Measurements from ENCODE around the gene EXOC4.

The EXOC4 gene

DNA sequence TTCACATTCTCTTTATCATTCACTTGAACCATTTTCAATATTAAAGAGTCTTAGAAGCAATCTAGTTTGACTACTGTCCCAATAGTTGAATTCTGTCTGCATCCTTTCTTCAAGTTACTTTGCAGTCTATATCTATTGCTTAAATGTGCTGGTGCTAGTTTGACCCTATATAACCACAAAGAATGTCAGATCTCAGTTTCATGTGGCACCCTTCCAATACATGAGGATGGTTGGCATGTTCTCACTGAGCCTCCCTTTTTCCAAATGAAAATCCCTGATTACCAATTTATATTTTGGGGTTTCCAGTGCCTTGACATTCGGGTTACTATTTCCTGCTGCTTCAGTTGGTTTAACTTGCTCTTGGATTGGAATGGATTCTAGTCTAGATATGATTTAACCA lies 292.7 kb downstream of the EXOC4 start:
- Histone ChIP-seq H3K27ac (ENCODE audit: low read depth in 2 of 2, low read length in 2 of 2) (no peak overlapping the region), H3K36me3 (ENCODE audit: control insufficient read depth in 2 of 2, insufficient read depth in 2 of 2, low read length in 2 of 2) (no peaks in the 10 kb centered on the region), H3K9ac (ENCODE audit: low read depth in 1 of 2, low read length in 2 of 2) (no peak overlapping the region), H3K9me3 (ENCODE audit: control insufficient read depth in 2 of 2, low read length in 2 of 2) (no peaks in the 10 kb centered on the region), H3K4me3 (ENCODE audit: low read length in 2 of 2) (no peak overlapping the region), H3K27me3 (ENCODE audit: control insufficient read depth in 2 of 2, insufficient read depth in 2 of 2, low read length in 2 of 2) (no peaks in the 10 kb centered on the region), H3K4me1 (ENCODE audit: control insufficient read depth in 2 of 2, insufficient read depth in 2 of 2, low read length in 2 of 2) (no peaks in the 10 kb centered on the region)

DNA sequence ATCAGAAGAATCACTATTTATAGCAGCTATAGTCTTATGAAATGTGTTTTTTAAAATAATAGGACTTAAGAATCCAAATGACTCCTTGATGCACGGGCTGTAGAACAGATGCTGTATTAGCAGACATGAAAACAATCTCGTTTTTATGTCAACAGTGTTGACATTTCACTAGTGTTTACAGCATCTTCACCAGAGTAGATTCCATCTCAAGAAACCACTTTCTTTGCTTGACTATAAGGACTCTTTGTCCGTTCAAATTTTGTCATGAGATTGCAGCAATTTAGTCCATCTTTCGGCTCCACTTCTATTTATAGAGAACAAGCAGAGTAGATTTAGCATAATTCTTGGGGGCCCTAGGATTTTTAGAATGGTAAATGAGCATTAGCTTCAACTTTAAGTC lies 295.1 kb downstream of the EXOC4 start:
- Histone ChIP-seq H3K36me3 (ENCODE audit: control insufficient read depth in 2 of 2, insufficient read depth in 2 of 2, low read length in 2 of 2) (no peaks in the 10 kb centered on the region), H3K9me3 (ENCODE audit: control insufficient read depth in 2 of 2, low read length in 2 of 2) (no peaks in the 10 kb centered on the region), H3K9ac (ENCODE audit: low read depth in 1 of 2, low read length in 2 of 2) (no peak overlapping the region), H3K27ac (ENCODE audit: low read depth in 2 of 2, low read length in 2 of 2) (no peak overlapping the region), H3K4me1 (ENCODE audit: control insufficient read depth in 2 of 2, insufficient read depth in 2 of 2, low read length in 2 of 2) (no peaks in the 10 kb centered on the region), H3K27me3 (ENCODE audit: control insufficient read depth in 2 of 2, insufficient read depth in 2 of 2, low read length in 2 of 2) (no peaks in the 10 kb centered on the region), H3K4me3 (ENCODE audit: low read length in 2 of 2) (no peak overlapping the region)

- H3K9me3 ChIP-seq (ENCODE audit: control insufficient read depth in 2 of 2, low read length in 2 of 2): no peaks in the 10 kb centered on the region
- H3K27ac ChIP-seq (ENCODE audit: low read depth in 2 of 2, low read length in 2 of 2): no peak overlapping the region
- H3K36me3 ChIP-seq (ENCODE audit: control insufficient read depth in 2 of 2, insufficient read depth in 2 of 2, low read length in 2 of 2): no peaks in the 10 kb centered on the region
- no peaks in the 10 kb centered on the region for H3K4me1 ChIP-seq (ENCODE audit: control insufficient read depth in 2 of 2, insufficient read depth in 2 of 2, low read length in 2 of 2)
- no peak overlapping the region for H3K4me3 ChIP-seq (ENCODE audit: low read length in 2 of 2)
- no peaks in the 10 kb centered on the region for H3K27me3 ChIP-seq (ENCODE audit: control insufficient read depth in 2 of 2, insufficient read depth in 2 of 2, low read length in 2 of 2)
- H3K9ac ChIP-seq (ENCODE audit: low read depth in 1 of 2, low read length in 2 of 2): no peak overlapping the region
Measured at GRCh38 chr7:133549633-133550032, 296.8 kb downstream of the EXOC4 start.

GRCh38 chr7:133550145-133550544 lies 297.3 kb downstream of the EXOC4 start:
- no peaks in the 10 kb centered on the region for H3K9me3 ChIP-seq (ENCODE audit: control insufficient read depth in 2 of 2, low read length in 2 of 2)
- no peaks in the 10 kb centered on the region for H3K27me3 ChIP-seq (ENCODE audit: control insufficient read depth in 2 of 2, insufficient read depth in 2 of 2, low read length in 2 of 2)
- H3K4me1 ChIP-seq (ENCODE audit: control insufficient read depth in 2 of 2, insufficient read depth in 2 of 2, low read length in 2 of 2): no peaks in the 10 kb centered on the region
- H3K4me3 ChIP-seq (ENCODE audit: low read length in 2 of 2): no peak overlapping the region
- H3K27ac ChIP-seq (ENCODE audit: low read depth in 2 of 2, low read length in 2 of 2): no peak overlapping the region
- no peaks in the 10 kb centered on the region for H3K36me3 ChIP-seq (ENCODE audit: control insufficient read depth in 2 of 2, insufficient read depth in 2 of 2, low read length in 2 of 2)
- no peak overlapping the region for H3K9ac ChIP-seq (ENCODE audit: low read depth in 1 of 2, low read length in 2 of 2)

- Histone ChIP-seq H3K27me3 (ENCODE audit: control insufficient read depth in 2 of 2, insufficient read depth in 2 of 2, low read length in 2 of 2) (no peaks in the 10 kb centered on the region), H3K36me3 (ENCODE audit: control insufficient read depth in 2 of 2, insufficient read depth in 2 of 2, low read length in 2 of 2) (no peaks in the 10 kb centered on the region), H3K9me3 (ENCODE audit: control insufficient read depth in 2 of 2, low read length in 2 of 2) (no peaks in the 10 kb centered on the region), H3K4me1 (ENCODE audit: control insufficient read depth in 2 of 2, insufficient read depth in 2 of 2, low read length in 2 of 2) (no peaks in the 10 kb centered on the region), H3K27ac (ENCODE audit: low read depth in 2 of 2, low read length in 2 of 2) (no peak overlapping the region), H3K4me3 (ENCODE audit: low read length in 2 of 2) (no peak overlapping the region), H3K9ac (ENCODE audit: low read depth in 1 of 2, low read length in 2 of 2) (no peak overlapping the region)
Measured at GRCh38 chr7:133550811-133551210, 297.9 kb downstream of the EXOC4 start.

DNA sequence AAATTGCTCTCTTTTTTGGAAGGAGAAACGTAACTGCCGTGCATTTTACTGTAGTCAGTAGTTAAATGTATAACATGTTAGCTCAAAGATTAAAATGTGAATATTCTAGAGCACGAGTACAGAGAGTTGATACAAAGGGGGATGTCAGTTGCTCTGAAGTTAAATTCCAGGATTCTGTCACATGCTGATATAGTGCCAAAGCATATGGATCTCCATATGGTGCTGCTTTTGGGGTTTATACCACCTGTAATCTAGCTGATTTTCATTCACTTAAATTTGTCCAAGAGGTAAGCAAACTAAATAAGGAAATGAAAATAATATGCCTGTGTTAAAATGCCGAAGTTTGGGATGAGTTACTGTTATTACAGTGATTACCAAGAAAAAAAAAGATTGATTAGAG lies 298.6 kb downstream of the EXOC4 start:
- Histone ChIP-seq H3K27me3 (ENCODE audit: control insufficient read depth in 2 of 2, insufficient read depth in 2 of 2, low read length in 2 of 2) (no peaks in the 10 kb centered on the region), H3K4me3 (ENCODE audit: low read length in 2 of 2) (no peak overlapping the region), H3K9ac (ENCODE audit: low read depth in 1 of 2, low read length in 2 of 2) (no peak overlapping the region), H3K4me1 (ENCODE audit: control insufficient read depth in 2 of 2, insufficient read depth in 2 of 2, low read length in 2 of 2) (no peaks in the 10 kb centered on the region), H3K9me3 (ENCODE audit: control insufficient read depth in 2 of 2, low read length in 2 of 2) (no peaks in the 10 kb centered on the region), H3K36me3 (ENCODE audit: control insufficient read depth in 2 of 2, insufficient read depth in 2 of 2, low read length in 2 of 2) (no peaks in the 10 kb centered on the region), H3K27ac (ENCODE audit: low read depth in 2 of 2, low read length in 2 of 2) (no peak overlapping the region)

GRCh38 chr7:133552079-133552478 lies 299.2 kb downstream of the EXOC4 start:
- no peaks in the 10 kb centered on the region for H3K27me3 ChIP-seq (ENCODE audit: control insufficient read depth in 2 of 2, insufficient read depth in 2 of 2, low read length in 2 of 2)
- no peaks in the 10 kb centered on the region for H3K4me1 ChIP-seq (ENCODE audit: control insufficient read depth in 2 of 2, insufficient read depth in 2 of 2, low read length in 2 of 2)
- no peak overlapping the region for H3K4me3 ChIP-seq (ENCODE audit: low read length in 2 of 2)
- no peak overlapping the region for H3K9ac ChIP-seq (ENCODE audit: low read depth in 1 of 2, low read length in 2 of 2)
- no peaks in the 10 kb centered on the region for H3K9me3 ChIP-seq (ENCODE audit: control insufficient read depth in 2 of 2, low read length in 2 of 2)
- H3K36me3 ChIP-seq (ENCODE audit: control insufficient read depth in 2 of 2, insufficient read depth in 2 of 2, low read length in 2 of 2): no peaks in the 10 kb centered on the region
- no peak overlapping the region for H3K27ac ChIP-seq (ENCODE audit: low read depth in 2 of 2, low read length in 2 of 2)

- no peak overlapping the region for H3K9ac ChIP-seq (ENCODE audit: low read depth in 1 of 2, low read length in 2 of 2)
- H3K4me1 ChIP-seq (ENCODE audit: control insufficient read depth in 2 of 2, insufficient read depth in 2 of 2, low read length in 2 of 2): no peaks in the 10 kb centered on the region
- no peak overlapping the region for H3K4me3 ChIP-seq (ENCODE audit: low read length in 2 of 2)
- no peaks in the 10 kb centered on the region for H3K27me3 ChIP-seq (ENCODE audit: control insufficient read depth in 2 of 2, insufficient read depth in 2 of 2, low read length in 2 of 2)
- no peaks in the 10 kb centered on the region for H3K36me3 ChIP-seq (ENCODE audit: control insufficient read depth in 2 of 2, insufficient read depth in 2 of 2, low read length in 2 of 2)
- no peak overlapping the region for H3K27ac ChIP-seq (ENCODE audit: low read depth in 2 of 2, low read length in 2 of 2)
- no peaks in the 10 kb centered on the region for H3K9me3 ChIP-seq (ENCODE audit: control insufficient read depth in 2 of 2, low read length in 2 of 2)
Measured at GRCh38 chr7:133554330-133554729, 301.5 kb downstream of the EXOC4 start.

DNA sequence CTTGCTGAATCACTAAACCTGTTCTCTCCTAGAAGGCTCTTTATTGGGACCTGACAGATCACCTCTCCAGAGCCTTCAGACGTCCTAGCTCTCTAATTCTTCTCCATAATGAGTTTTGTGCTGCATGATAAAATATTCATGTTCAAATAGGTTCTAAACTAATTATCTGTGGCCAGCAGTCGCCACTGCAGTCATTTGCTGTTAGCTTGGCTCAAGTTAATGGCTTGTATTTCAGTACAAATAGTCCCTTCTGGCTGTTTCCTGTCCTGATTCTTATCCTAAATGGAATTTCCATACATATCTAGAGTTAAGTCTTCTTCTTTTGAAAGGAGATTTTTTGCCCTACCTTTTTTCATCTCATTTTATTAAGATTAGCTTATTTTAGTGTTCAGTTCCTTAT lies 303.2 kb downstream of the EXOC4 start:
- Histone ChIP-seq H3K27me3 (ENCODE audit: control insufficient read depth in 2 of 2, insufficient read depth in 2 of 2, low read length in 2 of 2) (no peaks in the 10 kb centered on the region), H3K4me1 (ENCODE audit: control insufficient read depth in 2 of 2, insufficient read depth in 2 of 2, low read length in 2 of 2) (no peaks in the 10 kb centered on the region), H3K36me3 (ENCODE audit: control insufficient read depth in 2 of 2, insufficient read depth in 2 of 2, low read length in 2 of 2) (no peaks in the 10 kb centered on the region)

GRCh38 chr7:133556553-133556952 lies 303.7 kb downstream of the EXOC4 start:
- H3K4me3 ChIP-seq (ENCODE audit: low read length in 2 of 2): no peak overlapping the region
- no peaks in the 10 kb centered on the region for H3K4me1 ChIP-seq (ENCODE audit: control insufficient read depth in 2 of 2, insufficient read depth in 2 of 2, low read length in 2 of 2)
- H3K27me3 ChIP-seq (ENCODE audit: control insufficient read depth in 2 of 2, insufficient read depth in 2 of 2, low read length in 2 of 2): no peaks in the 10 kb centered on the region
- no peaks in the 10 kb centered on the region for H3K36me3 ChIP-seq (ENCODE audit: control insufficient read depth in 2 of 2, insufficient read depth in 2 of 2, low read length in 2 of 2)
- H3K9me3 ChIP-seq (ENCODE audit: control insufficient read depth in 2 of 2, low read length in 2 of 2): no peaks in the 10 kb centered on the region
- H3K9ac ChIP-seq (ENCODE audit: low read depth in 1 of 2, low read length in 2 of 2): no peak overlapping the region
- no peak overlapping the region for H3K27ac ChIP-seq (ENCODE audit: low read depth in 2 of 2, low read length in 2 of 2)

More for the DNA sequence above, 303.2 kb downstream of the EXOC4 start:
- Histone ChIP-seq H3K27ac (ENCODE audit: low read depth in 2 of 2, low read length in 2 of 2) (no peak overlapping the region), H3K9ac (ENCODE audit: low read depth in 1 of 2, low read length in 2 of 2) (no peak overlapping the region), H3K4me3 (ENCODE audit: low read length in 2 of 2) (no peak overlapping the region), H3K9me3 (ENCODE audit: control insufficient read depth in 2 of 2, low read length in 2 of 2) (no peaks in the 10 kb centered on the region)

GRCh38 chr7:133560900-133561299 lies 308.0 kb downstream of the EXOC4 start:
- H3K9me3 ChIP-seq (ENCODE audit: control insufficient read depth in 2 of 2, low read length in 2 of 2): no peaks in the 10 kb centered on the region
- no peaks in the 10 kb centered on the region for H3K36me3 ChIP-seq (ENCODE audit: control insufficient read depth in 2 of 2, insufficient read depth in 2 of 2, low read length in 2 of 2)
- no peak overlapping the region for H3K27ac ChIP-seq (ENCODE audit: low read depth in 2 of 2, low read length in 2 of 2)
- H3K27me3 ChIP-seq (ENCODE audit: control insufficient read depth in 2 of 2, insufficient read depth in 2 of 2, low read length in 2 of 2): no peaks in the 10 kb centered on the region
- H3K4me1 ChIP-seq (ENCODE audit: control insufficient read depth in 2 of 2, insufficient read depth in 2 of 2, low read length in 2 of 2): no peaks in the 10 kb centered on the region
- H3K9ac ChIP-seq (ENCODE audit: low read depth in 1 of 2, low read length in 2 of 2): no peak overlapping the region
- H3K4me3 ChIP-seq (ENCODE audit: low read length in 2 of 2): no peak overlapping the region
